Ishikawa (cell line): Measurements from ENCODE around the gene CYYR1.

Experiments used
- CEBPB ChIP-seq: IDR thresholded peaks from 2 replicates; pipeline ENCODE4 v1.6.1; 2012
- EP300 ChIP-seq: IDR thresholded peaks from 2 replicates; pipeline ENCODE4 v1.6.1; 2012; ENCODE audit warnings: borderline replicate concordance
- FOXM1 ChIP-seq: IDR thresholded peaks from 2 replicates; pipeline ENCODE4 v1.6.1; 2012; ENCODE audit warnings: low read depth, borderline replicate concordance
- RAD21 ChIP-seq: IDR thresholded peaks from 2 replicates; pipeline ENCODE4 v1.6.1; 2012; ENCODE audit warnings: low read depth
- REST ChIP-seq: IDR thresholded peaks from 2 replicates; pipeline ENCODE4 v1.6.1; 2012; ENCODE audit warnings: low read depth, mild to moderate bottlenecking
- TAF1 ChIP-seq: IDR thresholded peaks from 2 replicates; pipeline ENCODE4 v1.6.1; 2012; ENCODE audit warnings: low read depth, mild to moderate bottlenecking

DNA sequence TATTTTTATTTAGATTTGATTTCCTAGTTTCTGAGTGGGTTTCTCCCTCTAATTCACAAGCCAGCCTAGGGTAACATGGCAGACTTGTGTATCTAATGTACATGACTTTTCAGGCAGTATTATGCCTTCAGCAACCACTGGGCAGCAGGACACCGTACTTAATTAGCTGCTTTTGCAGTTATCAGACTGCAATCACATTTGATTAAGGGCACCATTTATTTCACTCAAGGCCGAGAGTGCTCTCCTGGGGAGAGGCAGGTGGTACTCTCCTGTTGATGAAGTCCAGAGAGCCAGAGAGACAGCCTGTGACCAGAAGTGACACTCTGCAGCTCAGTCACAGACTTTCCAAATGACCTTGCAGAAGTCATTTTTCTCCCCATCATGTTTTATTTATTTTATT is 18.7 kb downstream of the CYYR1 start:
- TF ChIP-seq FOXM1 = no peak
- no peak for TF ChIP-seq CEBPB
- no peak for TF ChIP-seq REST
- TF ChIP-seq EP300 = no peak
- no peak for TF ChIP-seq TAF1
- no peak for TF ChIP-seq RAD21
